ENCODE measurements around the gene ITGA11. TPM values are rescaled to one million over a fixed set of nuclear protein-coding genes. Genes with fewer than 3 reads are reported as not detected.
"Not testable (repeated sequence)": the region's sequence is repeated elsewhere in the genome, so short reads cannot be mapped to it uniquely, and the experiment has no call there.

Gene ITGA11
- total RNA-seq, 2 experiments from 2014 or later, result 0.02 TPM; not detected in 1

DNA sequence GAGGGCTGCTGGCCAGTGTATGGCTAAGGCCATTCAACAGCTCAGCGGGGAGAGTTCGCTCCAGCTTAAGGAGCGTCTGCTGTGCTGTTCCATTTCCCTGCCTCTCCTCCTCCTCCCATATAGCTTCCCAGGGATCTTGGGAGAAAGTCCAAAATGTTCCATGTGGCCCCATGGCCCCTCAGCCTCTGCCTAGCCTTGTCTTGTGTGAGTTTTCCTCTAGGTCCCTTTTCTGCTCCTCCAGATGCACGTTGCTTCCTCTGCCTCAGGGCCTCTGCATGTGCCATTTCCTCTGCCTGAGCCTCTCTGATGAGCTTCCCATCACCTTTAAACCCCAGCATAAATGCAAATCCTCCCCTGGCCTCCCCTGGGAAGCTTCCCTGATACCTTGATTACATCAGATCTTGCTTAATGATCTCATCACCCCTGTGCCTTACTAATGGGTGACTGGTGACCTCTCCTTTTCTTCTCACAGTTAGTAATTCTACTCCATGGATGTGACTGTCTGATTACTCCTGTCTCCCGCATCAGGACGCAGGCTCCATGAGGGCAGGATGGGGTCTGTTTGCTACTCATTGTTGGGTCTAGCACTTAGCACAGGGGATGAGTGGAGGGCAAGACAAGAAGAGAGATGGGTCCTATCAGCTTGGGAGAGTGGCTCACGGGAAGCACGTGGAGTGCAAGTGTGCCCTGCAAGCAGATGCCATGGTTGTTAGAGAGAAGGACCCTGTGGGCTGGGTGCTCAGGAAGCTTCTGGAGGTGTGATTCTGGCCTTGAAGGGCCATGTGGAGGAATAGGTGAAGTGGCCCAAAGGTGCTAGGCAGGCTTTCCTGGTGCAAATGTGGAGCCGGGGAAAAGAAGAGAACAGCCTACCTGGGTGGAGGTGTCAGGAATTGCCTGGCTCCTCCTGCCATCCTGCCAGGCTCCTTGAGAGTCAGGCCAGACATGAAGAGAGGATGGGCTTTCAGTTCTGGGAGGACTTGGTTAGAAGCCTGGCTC, 23.8 kb downstream of the ITGA11 start:
- Mint-ChIP-seq H3K36me3 (no peaks in the 10 kb centered on the region), H3K27ac (no peak overlapping the region), H3K27me3 (peaks cover 4% of the 10 kb centered on the region), H3K4me3 (no peak overlapping the region), H3K4me1 (peaks cover 5% of the 10 kb centered on the region), H3K9me3 (ENCODE audit: low read depth) (no peaks in the 10 kb centered on the region)
- no peak for ATAC-seq
- DNase-seq, result peak; percentile 37
- CTCF ChIA-PET, result no interaction called here

DNA sequence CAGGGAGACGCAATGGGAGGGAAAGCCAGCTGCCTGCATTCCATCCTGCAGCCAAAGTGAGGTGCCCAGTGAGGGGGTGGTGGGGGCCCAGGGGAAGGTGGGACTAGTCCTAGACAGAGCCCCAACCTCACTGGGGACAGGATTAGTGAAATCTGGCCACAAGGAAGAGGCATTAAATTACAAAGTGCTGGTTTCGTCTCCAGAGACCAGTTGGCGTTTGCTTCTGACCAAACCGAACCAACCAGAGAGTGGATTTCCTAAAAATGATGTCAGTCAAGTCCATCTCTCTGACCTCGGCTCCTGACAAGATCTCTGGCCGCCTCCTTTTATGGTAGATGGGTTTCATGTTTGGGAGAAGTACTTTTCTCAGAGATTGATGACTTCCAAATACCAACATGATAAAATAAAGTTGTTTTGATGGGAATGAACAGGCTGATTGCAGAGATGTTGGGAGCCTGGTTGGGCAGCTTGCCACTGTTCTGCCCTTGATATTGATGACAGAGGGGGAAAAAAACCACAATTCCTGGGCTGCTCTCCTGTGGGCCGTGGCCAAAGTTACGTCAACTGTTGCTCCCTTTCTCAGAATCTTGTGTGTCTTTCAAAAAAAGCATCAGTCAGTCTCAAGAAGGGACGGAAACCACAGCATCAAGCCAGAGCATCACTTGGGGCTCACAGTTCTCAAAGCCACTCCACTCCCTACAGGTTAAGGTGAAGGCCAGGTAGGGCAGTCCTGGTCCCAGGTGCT, 24.6 kb downstream of the ITGA11 start:
- CTCF ChIA-PET, result no interaction called here
- Mint-ChIP-seq H3K4me3 (no peak overlapping the region), H3K36me3 (no peaks in the 10 kb centered on the region), H3K27ac (no peak overlapping the region), H3K9me3 (ENCODE audit: low read depth) (no peaks in the 10 kb centered on the region), H3K27me3 (peaks cover 4% of the 10 kb centered on the region), H3K4me1 (peaks cover 5% of the 10 kb centered on the region)
- no peak for ATAC-seq
- DNase-seq, result peak; percentile 38

DNA sequence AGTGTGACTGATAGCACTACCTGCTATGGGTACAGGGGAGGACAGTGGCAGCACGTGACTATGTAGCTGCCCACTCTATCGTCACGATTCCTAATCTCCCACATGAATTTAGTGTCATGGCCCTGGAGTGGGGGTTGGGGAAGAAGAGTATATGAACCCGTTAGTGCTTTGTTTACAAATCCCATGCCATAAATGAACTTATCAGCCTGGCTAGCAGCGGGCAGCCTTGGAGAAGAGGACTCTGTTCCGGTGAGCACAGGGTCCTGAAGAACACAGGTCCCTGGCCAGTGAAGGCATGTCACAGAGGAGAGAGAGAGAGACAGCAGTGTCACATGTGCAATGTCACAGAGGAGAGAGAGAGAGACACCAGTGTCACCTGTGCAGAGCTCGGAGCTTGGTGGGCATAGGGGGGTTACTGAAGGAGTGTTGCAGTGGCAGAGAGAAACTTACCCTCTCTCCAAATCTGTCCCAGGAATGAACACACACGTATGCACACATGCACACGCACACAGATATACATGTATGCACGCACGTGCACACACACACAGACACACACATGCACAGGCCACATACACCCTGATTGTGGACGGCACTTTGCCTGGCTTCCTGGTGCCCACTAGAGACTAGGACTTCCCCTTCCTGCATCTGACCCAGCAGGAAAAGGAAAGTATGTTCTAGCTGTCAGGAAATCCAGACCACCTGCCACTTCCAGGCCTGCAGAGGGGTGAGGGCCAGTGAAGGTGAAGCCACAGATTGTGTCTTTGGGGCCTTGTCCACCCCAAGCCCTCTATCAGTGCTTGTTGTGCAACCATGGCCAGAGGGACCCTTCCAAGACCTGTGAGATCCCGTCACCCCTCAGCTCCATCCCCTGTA, 26.3 kb downstream of the ITGA11 start:
- CTCF ChIA-PET, result interaction anchor here (0.6 kb wide), 1 partner anchor 555 kb away, joined by 3 read pairs; no protein-coding TSS in a partner anchor
- H3K27ac Mint-ChIP-seq, result no peak overlapping the region

DNA sequence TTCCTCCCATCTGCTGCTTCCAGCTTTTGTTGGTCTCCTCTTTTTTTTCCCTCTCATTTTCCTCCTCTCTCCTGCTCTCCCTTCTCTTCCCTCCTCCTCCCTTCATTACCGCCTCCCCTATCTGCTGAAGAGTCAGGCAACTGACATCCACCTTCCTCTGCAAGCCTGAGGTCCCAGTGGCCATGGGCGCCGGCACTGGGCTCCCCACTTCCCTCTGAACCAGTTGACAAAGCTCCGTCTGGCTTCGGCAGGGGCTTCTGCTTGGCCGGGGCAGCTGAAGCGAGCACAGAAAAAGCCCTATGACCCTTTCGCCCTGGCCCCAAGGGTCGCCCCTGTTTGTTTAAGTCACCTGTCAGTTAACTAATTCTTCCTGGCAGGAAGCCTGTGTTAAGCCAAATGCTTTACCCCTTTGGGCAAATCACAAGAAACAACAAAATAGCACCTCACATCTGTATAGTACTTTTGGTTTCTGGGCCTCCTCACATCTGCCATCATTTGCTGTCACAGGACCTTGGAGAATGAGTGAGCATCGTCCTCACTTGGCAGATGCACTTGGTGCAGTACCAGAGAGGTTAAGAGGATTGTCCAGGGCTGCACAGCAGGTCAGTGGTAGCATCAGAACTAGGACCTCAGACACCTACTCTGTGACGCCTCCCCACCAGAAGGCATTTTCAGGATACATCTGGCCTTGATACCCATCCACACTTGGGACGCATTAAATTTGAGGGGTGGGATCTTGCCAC, 27.7 kb downstream of the ITGA11 start:
- H3K4me1 Mint-ChIP-seq, result peaks cover 5% of the 10 kb centered on the region
- ATAC-seq (no peak), DNase-seq (peak; percentile 35)
- peaks cover 8% of the 10 kb centered on the region for H3K27me3 Mint-ChIP-seq
- H3K4me3 Mint-ChIP-seq, result no peak overlapping the region
- no peaks in the 10 kb centered on the region for H3K36me3 Mint-ChIP-seq
- CTCF ChIA-PET, result no interaction called here
- no peaks in the 10 kb centered on the region for H3K9me3 Mint-ChIP-seq (ENCODE audit: low read depth)
- H3K27ac Mint-ChIP-seq, result no peak overlapping the region

More for the DNA sequence above, 26.3 kb downstream of the ITGA11 start:
- Mint-ChIP-seq H3K27me3 (peaks cover 9% of the 10 kb centered on the region), H3K4me1 (peaks cover 5% of the 10 kb centered on the region), H3K9me3 (ENCODE audit: low read depth) (no peaks in the 10 kb centered on the region), H3K4me3 (no peak overlapping the region), H3K36me3 (no peaks in the 10 kb centered on the region)
- DNase-seq (peak; percentile 29), ATAC-seq (no peak)

DNA sequence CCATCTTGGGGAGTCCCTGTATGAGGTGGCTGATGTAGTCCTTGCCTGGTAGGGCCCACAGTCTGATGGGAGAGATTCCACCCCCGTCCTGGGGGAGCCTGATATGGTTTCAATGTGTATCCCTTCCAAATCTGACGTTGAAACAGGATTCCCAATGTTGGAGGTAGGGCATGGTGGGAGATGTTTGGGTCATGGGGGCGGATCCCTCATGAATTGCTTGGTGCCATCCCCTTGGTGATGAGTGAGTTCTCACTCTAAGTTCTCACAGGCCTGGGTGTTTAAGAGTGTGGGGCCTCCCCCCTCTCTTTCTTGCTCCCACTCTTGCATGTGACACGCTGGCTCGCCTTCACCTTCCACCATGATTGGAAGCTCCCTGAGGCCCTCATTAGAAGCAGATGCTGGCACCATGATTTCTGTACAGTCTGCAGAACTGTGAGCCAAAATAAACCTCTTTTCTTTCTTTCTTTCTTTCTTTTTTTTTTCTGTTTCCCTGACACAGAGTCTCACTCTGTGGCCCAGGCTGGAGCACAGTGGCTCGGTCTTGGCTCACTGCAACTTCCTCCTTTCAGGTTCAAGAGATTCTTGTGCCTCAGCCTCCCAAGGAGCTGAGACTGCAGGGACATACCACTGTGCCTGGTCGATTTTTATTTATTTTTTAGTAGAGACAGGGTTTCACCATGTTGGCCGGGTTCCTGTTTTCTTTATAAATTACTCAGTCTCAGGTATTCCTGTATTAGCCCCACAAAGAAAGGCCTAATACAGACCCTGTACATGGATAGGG, 28.6 kb downstream of the ITGA11 start:
- CTCF ChIA-PET, result no interaction called here
- Mint-ChIP-seq H3K4me1 (peaks cover 5% of the 10 kb centered on the region), H3K36me3 (no peaks in the 10 kb centered on the region), H3K27ac (no peak overlapping the region), H3K9me3 (ENCODE audit: low read depth) (no peaks in the 10 kb centered on the region), H3K27me3 (peaks cover 8% of the 10 kb centered on the region), H3K4me3 (no peak overlapping the region)
- peak; percentile 29 for DNase-seq
- no peak for ATAC-seq

DNA sequence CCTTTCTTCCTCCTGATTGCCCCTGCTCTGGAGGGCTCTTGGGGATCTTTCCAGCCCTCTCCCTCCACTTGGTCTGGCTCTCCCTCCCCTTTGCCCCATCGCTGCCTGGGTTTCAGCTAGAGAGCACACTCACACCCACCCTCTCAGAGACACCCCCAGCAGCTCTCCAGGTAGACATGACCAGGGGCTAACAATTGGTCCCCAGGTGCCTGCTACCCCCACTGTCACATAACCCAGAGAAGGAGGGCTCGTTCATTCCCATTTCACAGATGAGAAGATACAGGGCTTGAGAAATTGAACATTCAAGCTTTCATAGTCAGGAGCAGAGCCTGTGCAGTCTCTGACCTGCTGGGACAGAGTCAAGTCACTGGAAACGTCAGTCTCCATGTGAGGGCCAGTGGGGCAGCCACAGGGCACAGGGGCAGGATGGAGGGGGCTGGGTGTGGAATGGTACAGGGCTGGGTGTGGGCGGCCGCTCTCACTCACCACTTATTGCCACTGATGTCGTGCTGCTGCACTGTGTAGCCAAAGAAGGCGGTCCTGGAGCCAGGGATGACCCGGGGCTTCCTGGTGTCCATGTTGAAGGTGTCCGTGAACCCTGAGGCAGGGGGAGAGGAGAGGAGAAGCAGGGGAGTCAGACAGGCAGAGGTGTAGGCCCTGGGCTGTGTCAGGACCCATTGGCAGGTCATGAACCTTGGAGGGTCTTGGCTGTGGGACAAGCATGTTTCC, 29.4 kb downstream of the ITGA11 start:
- Mint-ChIP-seq H3K9me3 (ENCODE audit: low read depth) (no peaks in the 10 kb centered on the region), H3K4me1 (no peaks in the 10 kb centered on the region), H3K36me3 (no peaks in the 10 kb centered on the region), H3K27ac (no peak overlapping the region), H3K27me3 (peaks cover 8% of the 10 kb centered on the region), H3K4me3 (no peak overlapping the region)
- DNase-seq, result peak; percentile 36
- ATAC-seq, result peak; percentile 20
- CTCF ChIA-PET, result no interaction called here

DNA sequence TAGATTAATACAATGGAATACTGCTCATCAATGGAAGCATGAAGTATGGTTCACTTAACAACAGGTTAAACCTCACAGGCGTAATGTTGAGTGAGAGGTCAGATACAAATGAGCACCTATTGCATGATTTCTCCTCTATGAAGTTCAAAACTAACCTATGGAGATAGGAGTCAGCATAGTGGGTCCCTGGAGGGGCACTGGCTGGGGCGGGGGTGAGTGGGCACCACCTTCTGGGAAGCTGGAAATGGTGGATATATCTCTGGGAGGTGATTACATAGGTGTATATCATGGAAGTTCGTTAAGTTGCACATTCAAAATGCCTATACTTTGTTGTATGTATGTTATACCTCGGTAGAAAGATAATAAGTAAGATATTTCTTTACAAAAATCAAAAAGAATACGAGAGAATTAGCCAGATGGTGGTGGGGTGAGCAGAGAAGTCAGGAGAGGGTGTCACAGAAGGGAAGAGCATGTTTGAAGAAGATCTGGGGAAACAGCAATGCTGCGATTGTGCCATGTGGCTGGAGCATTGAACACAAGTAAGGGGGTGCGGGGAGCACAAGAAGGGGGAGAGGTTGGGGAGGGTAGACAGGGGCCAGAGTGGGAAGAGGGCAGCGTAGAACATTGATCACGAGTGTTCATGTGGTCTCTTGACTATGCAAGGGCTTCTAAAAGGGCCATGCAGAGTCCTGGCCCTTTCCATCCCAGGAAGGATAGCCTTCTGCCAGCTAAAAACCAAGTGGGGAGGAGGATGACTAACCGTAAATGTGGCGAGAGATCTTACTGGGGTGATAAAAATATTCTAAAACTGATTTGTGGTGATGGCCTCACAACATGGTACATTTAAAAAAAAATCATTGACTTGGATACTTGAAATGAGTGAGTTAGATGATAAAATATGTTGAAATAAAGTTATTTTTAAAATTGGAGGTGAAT, 30.2 kb downstream of the ITGA11 start:
- CTCF ChIA-PET, result no interaction called here
- ATAC-seq, result no peak
- Mint-ChIP-seq H3K4me3 (no peak overlapping the region), H3K4me1 (no peaks in the 10 kb centered on the region), H3K9me3 (ENCODE audit: low read depth) (no peaks in the 10 kb centered on the region), H3K27me3 (peaks cover 8% of the 10 kb centered on the region), H3K27ac (no peak overlapping the region), H3K36me3 (no peaks in the 10 kb centered on the region)
- peak; percentile 38 for DNase-seq

DNA sequence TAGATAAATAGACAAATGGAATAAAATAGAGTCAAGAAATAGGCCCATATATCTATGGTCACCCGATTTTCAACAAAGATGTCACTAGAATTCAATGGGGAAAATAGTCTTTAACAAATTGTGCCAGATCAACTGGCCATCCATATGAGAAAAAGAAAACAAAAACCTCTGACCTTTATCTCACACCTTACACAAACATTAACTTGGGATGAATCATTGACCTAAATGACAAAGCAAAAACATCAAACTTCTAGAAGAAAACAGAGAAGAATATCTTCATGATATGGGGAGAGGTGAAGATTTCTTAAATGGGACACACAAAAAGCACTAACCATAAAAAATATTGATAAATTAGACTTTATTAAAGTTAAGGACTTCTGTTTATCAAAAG, 31.9 kb downstream of the ITGA11 start:
- H3K4me3 Mint-ChIP-seq, result no peak overlapping the region
- DNase-seq (no peak), ATAC-seq (no peak)
- H3K36me3 Mint-ChIP-seq, result no peaks in the 10 kb centered on the region
- CTCF ChIA-PET, result no interaction called here
- H3K27ac Mint-ChIP-seq, result no peak overlapping the region
- no peaks in the 10 kb centered on the region for H3K9me3 Mint-ChIP-seq (ENCODE audit: low read depth)
- H3K27me3 Mint-ChIP-seq, result peaks cover 14% of the 10 kb centered on the region
- H3K4me1 Mint-ChIP-seq, result no peaks in the 10 kb centered on the region

DNA sequence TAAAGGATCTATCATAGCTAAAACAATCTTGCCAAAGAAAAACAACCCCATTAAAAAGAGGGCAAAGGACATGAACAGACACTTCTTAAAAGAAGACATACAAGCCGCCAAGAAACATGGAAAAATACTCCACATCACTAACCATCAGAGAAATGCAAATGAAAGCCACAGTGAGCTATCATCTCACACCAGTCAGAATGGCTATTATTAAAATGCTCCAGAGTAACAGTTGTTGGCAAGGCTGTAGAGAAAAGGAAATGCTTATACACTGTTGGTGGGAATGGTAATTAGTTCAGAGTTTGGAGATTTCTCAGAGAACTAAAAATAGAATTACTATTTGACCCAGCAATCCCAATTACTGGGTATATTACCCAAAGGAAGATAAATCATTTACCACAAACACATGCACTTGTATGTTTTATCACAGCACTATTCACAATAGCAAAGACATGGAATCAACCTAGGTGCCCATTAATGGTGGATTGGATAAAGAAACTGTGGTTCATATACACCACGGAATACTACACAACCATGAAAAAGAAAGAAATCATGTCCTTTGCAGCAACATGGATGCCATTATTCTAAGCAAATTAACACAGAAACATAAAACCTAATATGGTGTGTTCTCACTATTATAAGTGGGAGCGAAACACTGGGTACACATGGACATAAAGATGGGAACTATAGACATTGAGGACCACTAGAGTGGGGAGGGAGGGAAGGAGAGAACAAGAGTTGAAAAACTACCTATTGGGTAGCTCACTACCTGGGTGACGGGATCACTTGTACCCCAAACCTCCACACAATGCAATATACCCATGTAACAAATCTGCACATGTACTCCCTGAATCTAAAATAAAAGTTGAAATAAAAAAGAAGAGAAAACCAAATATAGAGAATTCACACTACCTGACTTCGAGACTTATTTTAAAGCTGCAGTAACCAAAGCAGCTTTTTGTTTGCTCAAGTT, 32.6 kb downstream of the ITGA11 start:
- DNase-seq (no peak), ATAC-seq (no peak)
- Mint-ChIP-seq H3K27ac (no peak overlapping the region), H3K36me3 (no peaks in the 10 kb centered on the region), H3K4me1 (no peaks in the 10 kb centered on the region), H3K4me3 (no peak overlapping the region), H3K9me3 (ENCODE audit: low read depth) (no peaks in the 10 kb centered on the region), H3K27me3 (peaks cover 20% of the 10 kb centered on the region)
- CTCF ChIA-PET, result interaction anchor here (1.1 kb wide), 1 partner anchor 9 kb away, joined by 3 read pairs; no protein-coding TSS in a partner anchor

DNA sequence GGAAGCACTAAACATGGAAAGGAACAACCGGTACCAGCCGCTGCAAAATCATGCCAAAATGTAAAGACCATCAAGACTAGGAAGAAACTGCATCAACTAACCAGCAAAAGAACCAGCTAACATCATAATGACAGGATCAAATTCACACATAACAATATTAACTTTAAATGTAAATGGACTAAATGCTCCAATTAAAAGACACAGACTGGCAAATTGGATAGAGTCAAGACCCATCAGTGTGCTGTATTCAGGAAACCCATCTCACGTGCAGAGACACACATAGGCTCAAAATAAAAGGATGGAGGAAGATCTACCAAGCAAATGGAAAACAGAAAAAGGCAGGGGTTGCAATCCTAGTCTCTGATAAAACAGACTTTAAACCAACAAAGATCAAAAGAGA, 34.0 kb downstream of the ITGA11 start:
- H3K36me3 Mint-ChIP-seq, result not testable (repeated sequence)

More for the DNA sequence above, 34.0 kb downstream of the ITGA11 start:
- CTCF ChIA-PET; H3K4me3 Mint-ChIP-seq; H3K27ac Mint-ChIP-seq; H3K4me1 Mint-ChIP-seq; H3K9me3 Mint-ChIP-seq (ENCODE audit: low read depth); DNase-seq; ATAC-seq: not testable (repeated sequence)
- peaks cover 33% of the 10 kb centered on the region for H3K27me3 Mint-ChIP-seq
